ENCODE results near the gene RASIP1.

RASIP1 gene

GRCh38 chr19:48755787-48756186 is 15.4 kb upstream of the RASIP1 start:
- DNase-seq: no peak

GRCh38 chr19:48755084-48755641 is 14.8 kb upstream of the RASIP1 start, which contains the start of gene FGF21:
TSS of gene FGF21 (plus strand) at chr19:48755524. CDS start at chr19:48756237, 713 bp downstream.
- peak in 1 of 2 experiments; percentile 22 for DNase-seq

- no peak for DNase-seq
Observed at GRCh38 chr19:48752496-48753365, 12.3 kb upstream of the RASIP1 start, which contains the start of gene FUT1. TSS of gene FUT1 (minus strand) at chr19:48752641. CDS start at chr19:48751281, 1,360 bp downstream.

- DNase-seq: no peak
Observed at GRCh38 chr19:48751845-48752495, 11.6 kb upstream of the RASIP1 start.

- no peak for DNase-seq
Observed at GRCh38 chr19:48750771-48751504, 10.5 kb upstream of the RASIP1 start.

- no peak for DNase-seq
Observed at GRCh38 chr19:48750351-48750750, 9.9 kb upstream of the RASIP1 start.

- no peak for DNase-seq
Observed at GRCh38 chr19:48749571-48750198, 9.3 kb upstream of the RASIP1 start.

- no peak for DNase-seq
Observed at GRCh38 chr19:48746738-48747575, 6.5 kb upstream of the RASIP1 start, which contains the start of gene IZUMO1. TSS of gene IZUMO1 (minus strand) at chr19:48746909. CDS start at chr19:48745859, 1,050 bp downstream.

- no peak for DNase-seq
Observed at GRCh38 chr19:48746110-48746509, 5.7 kb upstream of the RASIP1 start.

- DNase-seq: peak; percentile 44 to 79
Observed at GRCh38 chr19:48745208-48745995, 5.0 kb upstream of the RASIP1 start.

GRCh38 chr19:48742096-48742495 is 1.7 kb upstream of the RASIP1 start:
- no peak for DNase-seq

- no peak for DNase-seq
Observed at GRCh38 chr19:48741129-48741999, 954 bp upstream of the RASIP1 start.

- peak in 1 of 2 experiments; percentile 45 for DNase-seq
Observed at GRCh38 chr19:48739404-48740163, 826 bp downstream of the RASIP1 start.

GRCh38 chr19:48738557-48739403 is 1.6 kb downstream of the RASIP1 start:
- DNase-seq: peak; percentile 73 to 98

GRCh38 chr19:48737360-48737998 is 2.9 kb downstream of the RASIP1 start:
- DNase-seq: no peak

GRCh38 chr19:48735031-48735615 is 5.3 kb downstream of the RASIP1 start:
- no peak for DNase-seq

- DNase-seq: no peak
Observed at GRCh38 chr19:48734625-48735024, 5.8 kb downstream of the RASIP1 start.

Data from NCI-H446 (cell line).